ENCODE measurements around the gene PMEPA1.
A peak's percentile ranks its signal among the peaks of the same experiment; 100 is the strongest.

Gene PMEPA1

DNA sequence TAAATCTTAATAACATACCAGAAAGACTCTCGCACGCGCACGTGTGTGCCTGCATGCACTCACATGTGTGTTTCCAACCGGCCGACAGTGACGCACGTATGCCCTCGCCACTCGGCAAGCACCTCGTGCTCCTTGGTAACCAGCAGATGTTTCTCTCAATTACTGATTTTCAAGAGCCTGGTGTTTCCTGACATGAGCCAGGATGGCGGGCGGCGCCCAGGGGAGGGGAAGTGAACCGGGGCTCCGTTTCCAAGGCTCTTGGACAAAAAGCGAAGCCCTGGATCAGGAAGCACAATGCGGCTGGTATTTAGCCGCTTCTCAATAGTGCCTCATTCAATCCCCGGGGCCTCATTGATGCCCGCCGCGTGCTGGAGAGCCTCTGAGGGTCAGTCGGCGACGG lies 37.7 kb downstream of the PMEPA1 start:
- Mint-ChIP-seq H3K4me1 (peaks cover 80% of the 10 kb centered on the region), H3K9me3 (no peaks in the 10 kb centered on the region), H3K27me3 (ENCODE audit: low read depth) (no peaks in the 10 kb centered on the region), H3K36me3 (ENCODE audit: low read depth) (no peaks in the 10 kb centered on the region), H3K4me3 (peak overlapping the region in 1 of 3 experiments; percentile 34), H3K27ac (peak overlapping the region in 1 of 3 experiments; percentile 54)
- TF ChIP-seq, protein P1, sequence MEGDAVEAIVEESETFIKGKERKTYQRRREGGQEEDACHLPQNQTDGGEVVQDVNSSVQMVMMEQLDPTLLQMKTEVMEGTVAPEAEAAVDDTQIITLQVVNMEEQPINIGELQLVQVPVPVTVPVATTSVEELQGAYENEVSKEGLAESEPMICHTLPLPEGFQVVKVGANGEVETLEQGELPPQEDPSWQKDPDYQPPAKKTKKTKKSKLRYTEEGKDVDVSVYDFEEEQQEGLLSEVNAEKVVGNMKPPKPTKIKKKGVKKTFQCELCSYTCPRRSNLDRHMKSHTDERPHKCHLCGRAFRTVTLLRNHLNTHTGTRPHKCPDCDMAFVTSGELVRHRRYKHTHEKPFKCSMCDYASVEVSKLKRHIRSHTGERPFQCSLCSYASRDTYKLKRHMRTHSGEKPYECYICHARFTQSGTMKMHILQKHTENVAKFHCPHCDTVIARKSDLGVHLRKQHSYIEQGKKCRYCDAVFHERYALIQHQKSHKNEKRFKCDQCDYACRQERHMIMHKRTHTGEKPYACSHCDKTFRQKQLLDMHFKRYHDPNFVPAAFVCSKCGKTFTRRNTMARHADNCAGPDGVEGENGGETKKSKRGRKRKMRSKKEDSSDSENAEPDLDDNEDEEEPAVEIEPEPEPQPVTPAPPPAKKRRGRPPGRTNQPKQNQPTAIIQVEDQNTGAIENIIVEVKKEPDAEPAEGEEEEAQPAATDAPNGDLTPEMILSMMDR (IDR thresholded peaks at IDR 0.05; ENCODE audit: unreplicated experiment in 3 of 3) = no peak

DNA sequence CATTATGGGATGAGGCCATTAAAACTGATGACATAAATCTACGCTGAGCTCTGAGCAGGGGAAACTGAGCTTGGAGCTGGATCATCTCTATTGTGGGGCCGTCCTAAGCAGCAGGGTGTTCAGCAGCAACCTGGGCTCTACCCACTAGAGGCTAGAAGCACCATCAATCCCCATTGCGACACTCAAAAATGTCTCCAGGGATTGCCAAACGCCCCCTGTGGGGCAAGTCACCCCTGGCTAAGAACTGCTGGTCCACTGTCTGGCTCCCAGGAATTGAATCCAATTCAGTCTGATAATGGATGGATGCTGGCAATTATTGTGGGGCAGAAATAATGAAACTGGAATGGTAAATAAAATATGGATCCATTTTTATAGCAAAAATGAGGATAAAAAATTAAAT lies 38.2 kb downstream of the PMEPA1 start:
- Mint-ChIP-seq H3K27ac (peak overlapping the region in 1 of 3 experiments; percentile 54), H3K4me1 (peaks cover 78% of the 10 kb centered on the region), H3K4me3 (no peak overlapping the region), H3K9me3 (no peaks in the 10 kb centered on the region), H3K36me3 (ENCODE audit: low read depth) (no peaks in the 10 kb centered on the region), H3K27me3 (ENCODE audit: low read depth) (no peaks in the 10 kb centered on the region)
- TF ChIP-seq, protein P1 (IDR thresholded peaks at IDR 0.05; ENCODE audit: unreplicated experiment in 3 of 3) = no peak

DNA sequence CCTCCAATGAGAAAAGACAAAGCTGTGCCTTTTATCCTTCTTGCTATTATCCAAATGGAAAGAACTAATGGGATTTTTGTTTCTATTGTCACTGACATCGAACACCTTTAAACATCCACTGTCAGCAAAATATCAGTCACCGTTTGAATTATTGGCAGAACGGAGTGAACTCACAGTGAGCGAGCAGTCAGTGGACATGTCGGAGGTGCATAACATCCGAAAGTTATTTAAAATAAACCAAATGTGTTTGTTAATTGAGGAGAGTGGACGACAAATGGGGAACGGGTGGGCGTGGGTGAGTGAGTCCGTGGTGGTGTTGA lies 38.8 kb downstream of the PMEPA1 start:
- H3K4me1 Mint-ChIP-seq = peaks cover 74% of the 10 kb centered on the region
- H3K4me3 Mint-ChIP-seq = no peak overlapping the region
- H3K9me3 Mint-ChIP-seq = no peaks in the 10 kb centered on the region
- TF ChIP-seq, protein P1 (IDR thresholded peaks at IDR 0.05; ENCODE audit: unreplicated experiment in 3 of 3) = no peak
- H3K27ac Mint-ChIP-seq = peak overlapping the region in 2 of 3 experiments; percentile 40 to 54
- H3K36me3 Mint-ChIP-seq (ENCODE audit: low read depth) = no peaks in the 10 kb centered on the region
- H3K27me3 Mint-ChIP-seq (ENCODE audit: low read depth) = no peaks in the 10 kb centered on the region

DNA sequence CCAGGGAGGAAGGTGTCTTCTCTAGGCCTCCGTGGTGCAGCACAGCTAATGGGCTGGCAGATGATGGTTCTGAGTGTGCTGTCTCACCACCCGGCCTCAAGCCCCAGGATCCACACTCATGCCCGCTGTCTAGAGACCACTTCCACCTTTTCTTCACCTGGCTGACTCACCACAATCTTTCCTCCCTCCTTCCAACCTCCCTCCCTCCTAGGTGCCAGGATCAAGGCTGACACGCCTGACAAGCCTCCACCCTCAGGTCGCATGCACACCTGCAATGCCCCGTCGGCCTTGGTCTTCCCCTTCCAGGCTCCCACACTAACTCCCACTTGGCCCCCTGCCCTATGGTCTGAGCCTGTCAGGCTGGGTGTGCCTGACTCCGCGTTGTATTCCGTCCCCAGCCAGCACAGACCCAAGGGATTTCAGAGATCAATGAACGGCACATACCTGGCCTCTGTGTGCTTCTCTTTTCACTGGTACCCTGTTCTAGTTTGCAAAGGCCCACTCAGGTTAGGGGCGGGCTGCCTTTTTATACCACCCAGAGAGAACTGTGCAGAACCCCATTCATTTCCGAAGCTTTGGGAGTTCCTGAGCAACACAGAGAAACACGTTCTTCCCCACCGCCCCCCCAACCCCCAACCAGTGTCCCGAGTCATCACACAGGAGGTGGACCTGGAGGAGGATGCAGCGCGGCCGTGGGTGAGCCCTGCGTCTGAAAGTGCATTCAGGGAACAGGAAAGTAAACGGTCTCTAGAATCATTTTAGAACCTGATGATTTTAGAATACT lies 39.3 kb downstream of the PMEPA1 start:
- Mint-ChIP-seq H3K4me3 (no peak overlapping the region), H3K36me3 (ENCODE audit: low read depth) (no peaks in the 10 kb centered on the region)
- TF ChIP-seq, protein P1 (IDR thresholded peaks at IDR 0.05; ENCODE audit: unreplicated experiment in 3 of 3) = no peak

DNA sequence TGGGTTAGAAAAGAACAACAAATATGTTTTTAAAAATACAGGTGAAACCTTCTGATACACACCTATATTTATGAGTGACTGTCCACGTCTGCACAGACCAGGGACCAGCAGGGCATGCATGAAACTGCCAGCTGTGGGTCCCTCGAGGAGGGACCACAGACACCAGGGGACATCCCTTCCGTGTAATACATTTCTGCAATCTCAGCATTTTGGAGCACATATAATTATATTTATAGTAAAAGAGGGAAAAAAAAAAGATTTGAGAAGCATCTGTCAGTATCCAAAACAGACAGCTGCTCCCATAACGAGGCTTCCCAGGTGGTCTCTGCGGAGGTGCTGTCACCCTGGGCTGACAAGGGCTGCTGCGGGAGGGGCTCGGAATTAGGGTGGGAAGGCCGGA lies 40.2 kb downstream of the PMEPA1 start:
- no peak overlapping the region for H3K4me3 Mint-ChIP-seq
- no peak overlapping the region for H3K27ac Mint-ChIP-seq
- TF ChIP-seq, protein P1 (IDR thresholded peaks at IDR 0.05; ENCODE audit: unreplicated experiment in 3 of 3) = no peak
- no peaks in the 10 kb centered on the region for H3K36me3 Mint-ChIP-seq (ENCODE audit: low read depth)
- H3K27me3 Mint-ChIP-seq (ENCODE audit: low read depth) = no peaks in the 10 kb centered on the region
- H3K4me1 Mint-ChIP-seq = peaks cover 68% of the 10 kb centered on the region
- no peaks in the 10 kb centered on the region for H3K9me3 Mint-ChIP-seq

More for the DNA sequence above, 39.3 kb downstream of the PMEPA1 start:
- Mint-ChIP-seq H3K4me1 (peaks cover 72% of the 10 kb centered on the region), H3K27me3 (ENCODE audit: low read depth) (no peaks in the 10 kb centered on the region), H3K27ac (peak overlapping the region in 2 of 3 experiments; percentile 40 to 54), H3K9me3 (no peaks in the 10 kb centered on the region)

Measured in nephron (organoid).